NCI-H524 treated with DMSO at 0.1 percent for 48 hours (cell line): ENCODE results near the gene PAFAH1B1.

ENCODE experiments used
- DNase-seq: peaks from one replicate; lab custom pipeline; 2025; lab: John Stamatoyannopoulos, UW

PAFAH1B1 gene

GRCh38 chr17:2704031-2704889, 110.8 kb downstream of the PAFAH1B1 start:
- DNase-seq, result no peak

- no peak for DNase-seq
These were observed 111.4 kb downstream of the PAFAH1B1 start for GRCh38 chr17:2704890-2705248.

GRCh38 chr17:2705263-2705662, 111.8 kb downstream of the PAFAH1B1 start:
- no peak for DNase-seq

- no peak for DNase-seq
These were observed 112.7 kb downstream of the PAFAH1B1 start for GRCh38 chr17:2705888-2706795.

- no peak for DNase-seq
These were observed 113.6 kb downstream of the PAFAH1B1 start for GRCh38 chr17:2706911-2707510.

GRCh38 chr17:2707721-2708584, 114.5 kb downstream of the PAFAH1B1 start:
- no peak for DNase-seq

GRCh38 chr17:2708585-2709182, 115.2 kb downstream of the PAFAH1B1 start:
- no peak for DNase-seq

- DNase-seq, result no peak
These were observed 115.8 kb downstream of the PAFAH1B1 start for GRCh38 chr17:2709183-2709661.

- DNase-seq, result no peak
These were observed 116.8 kb downstream of the PAFAH1B1 start for GRCh38 chr17:2710071-2710802.

GRCh38 chr17:2710803-2711607, 117.6 kb downstream of the PAFAH1B1 start:
- no peak for DNase-seq

GRCh38 chr17:2711608-2712299, 118.3 kb downstream of the PAFAH1B1 start, which contains the start of gene CLUH:
Gene CLUH, minus strand, starts transcription at chr17:2711764. Its CDS starts 103 bp downstream, at chr17:2711661.
- peak; percentile 57 for DNase-seq

GRCh38 chr17:2712300-2713043, 119.0 kb downstream of the PAFAH1B1 start:
- DNase-seq, result no peak

- no peak for DNase-seq
These were observed 120.4 kb downstream of the PAFAH1B1 start for GRCh38 chr17:2713881-2714280.

- no peak for DNase-seq
These were observed 123.2 kb downstream of the PAFAH1B1 start for GRCh38 chr17:2716649-2717048.

- no peak for DNase-seq
These were observed 124.9 kb downstream of the PAFAH1B1 start for GRCh38 chr17:2718150-2718938.

- DNase-seq, result no peak
These were observed 126.4 kb downstream of the PAFAH1B1 start for GRCh38 chr17:2719861-2720260.

GRCh38 chr17:2721603-2722002, 128.1 kb downstream of the PAFAH1B1 start:
- no peak for DNase-seq
